Stimulated activated CD4-positive, alpha-beta T cell treated with anti-CD3 and anti-CD28 coated beads, TNF-alpha, amount 100 ng/mL, for 4 hours (primary cell): ENCODE measurements around the gene TMED6.
"Not testable (repeated sequence)": the region's sequence is repeated elsewhere in the genome, so short reads cannot be mapped to it uniquely, and the experiment has no call there.

ENCODE experiments used
- DNase-seq, 3 experiments: peaks; one replicate each; pipeline ENCODE4 v3.0.0-alpha.2; 2020; ENCODE audit warnings: low read depth in 3 of 3

Gene TMED6

GRCh38 chr16:69301861-69302260 is 49.7 kb downstream of the TMED6 start:
- no peak for DNase-seq

GRCh38 chr16:69301187-69301586 is 50.4 kb downstream of the TMED6 start:
- no peak for DNase-seq

DNA sequence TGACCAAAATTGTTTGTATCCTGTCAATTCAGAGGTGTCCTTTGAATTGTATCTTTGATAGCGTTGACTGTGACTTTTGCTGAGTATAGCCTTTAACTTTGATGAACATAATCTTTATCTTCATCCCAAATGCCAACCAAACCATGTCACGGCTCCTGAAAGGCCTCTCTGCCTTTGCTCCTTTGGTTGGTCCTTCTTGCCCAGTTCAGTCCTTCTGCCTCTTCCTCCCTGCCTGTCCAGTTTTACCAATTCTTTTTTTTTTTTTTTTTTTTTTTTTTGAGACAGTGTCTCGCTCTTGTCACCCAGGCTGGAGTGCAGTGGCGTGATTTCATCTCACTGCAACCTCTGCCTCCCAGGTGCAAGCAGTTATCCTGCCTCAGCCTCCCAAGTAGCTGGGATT is 53.3 kb downstream of the TMED6 start:
- DNase-seq = no peak

DNA sequence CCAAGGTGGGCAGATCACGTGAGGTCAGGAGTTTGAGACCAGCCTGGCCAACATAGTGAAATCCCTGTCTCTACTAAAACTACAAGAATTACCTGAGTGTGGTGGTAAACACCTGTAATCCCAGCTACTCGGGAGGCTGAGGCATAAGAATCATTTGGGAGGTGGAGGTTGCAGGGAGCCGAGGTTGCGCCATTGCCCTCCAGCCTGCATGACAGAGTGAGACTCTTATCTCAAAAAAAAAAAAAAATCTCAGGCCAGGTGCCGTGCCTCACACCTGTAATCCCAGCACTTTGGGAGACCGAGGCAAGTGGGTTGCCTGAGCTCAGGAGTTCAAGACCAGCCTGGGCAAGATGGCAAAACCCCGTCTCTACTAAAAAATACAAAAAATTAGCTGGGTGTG is 54.8 kb downstream of the TMED6 start:
- DNase-seq = not testable (repeated sequence)

DNA sequence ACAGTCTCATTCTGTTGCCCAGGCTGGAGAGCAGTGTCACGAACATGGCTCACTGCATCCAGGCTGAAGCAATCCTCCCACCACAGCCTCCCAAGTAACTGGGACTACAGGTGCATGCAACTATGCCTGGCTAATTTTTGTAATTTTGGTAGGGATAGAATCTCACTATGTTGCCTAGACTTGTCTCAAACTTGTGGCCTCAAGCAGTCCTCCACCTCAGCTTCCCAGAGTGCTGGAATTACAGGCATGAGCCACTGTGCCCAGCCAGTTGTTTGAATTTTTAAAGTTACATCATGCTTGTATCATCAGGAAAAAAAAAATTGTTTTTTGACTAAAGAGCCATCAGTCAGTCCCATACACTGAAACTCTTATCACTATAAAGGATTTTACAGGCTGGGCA is 57.5 kb downstream of the TMED6 start:
- DNase-seq = no peak

DNA sequence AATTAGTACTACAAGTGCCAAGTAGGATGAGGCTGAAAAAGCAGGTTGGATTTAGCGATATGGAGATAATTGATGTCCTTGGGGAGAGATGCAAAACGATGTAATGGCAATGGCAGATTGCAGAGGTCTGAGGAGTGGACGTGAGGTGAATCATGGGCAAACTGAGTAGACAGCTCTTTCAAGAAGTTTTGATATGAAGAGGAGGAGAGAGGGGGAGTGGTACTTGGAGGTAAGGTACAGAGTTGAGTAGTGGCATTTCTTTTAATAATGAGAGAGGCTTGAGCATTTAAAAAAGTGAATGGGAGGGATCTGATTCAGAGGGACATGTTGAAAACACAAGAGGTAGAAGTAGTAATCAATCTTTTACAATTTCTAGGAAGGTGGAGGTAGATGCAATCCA is 58.2 kb downstream of the TMED6 start:
- DNase-seq = no peak
